GM18861 (cell line): ENCODE measurements around the gene OPTN.
"Not testable (repeated sequence)": the region's sequence is repeated elsewhere in the genome, so short reads cannot be mapped to it uniquely, and the experiment has no call there.

Experiments used
- ATAC-seq: cut with Tn5 transposase; IDR thresholded peaks from one replicate; pipeline ENCODE4 v1.9.1; 2021; ENCODE audit not compliant: unreplicated experiment

The OPTN gene

DNA sequence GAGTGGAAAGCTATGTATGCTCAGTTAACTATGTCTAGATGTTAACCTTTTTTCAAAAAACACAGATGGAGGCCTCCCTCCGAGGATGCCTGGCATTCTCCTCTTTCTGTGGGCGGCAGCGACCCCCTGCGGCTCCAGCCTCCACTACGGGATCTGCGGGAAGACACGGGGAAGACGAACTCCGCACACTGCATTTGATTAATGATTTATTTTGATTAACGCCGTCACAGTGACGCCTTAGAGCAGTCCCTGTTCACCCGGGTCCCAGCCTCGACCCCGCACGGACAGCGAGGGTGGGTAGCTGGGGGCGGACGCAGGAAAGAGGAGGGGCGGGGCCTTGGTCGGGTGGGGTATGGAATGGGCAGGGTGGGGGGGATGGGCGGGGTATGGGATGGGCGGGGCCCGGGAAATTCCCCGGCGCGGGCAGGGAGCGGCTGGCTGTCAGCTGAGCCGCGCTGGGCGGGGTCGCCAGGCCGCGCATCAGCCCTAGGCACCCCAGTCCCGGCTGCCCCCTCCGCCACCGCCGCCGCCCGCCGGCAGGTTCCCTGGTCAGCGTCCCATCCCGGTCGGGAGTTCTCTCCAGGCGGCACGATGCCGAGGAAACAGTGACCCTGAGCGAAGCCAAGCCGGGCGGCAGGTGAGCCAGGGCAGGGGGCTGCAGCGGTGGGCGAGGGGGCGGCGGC is at the start of gene OPTN:
Gene OPTN, plus strand, starts transcription at position 498 of the 683 bp plus-strand sequence. CDS start 8,960 bp downstream, outside the sequence.
- peak; percentile 45 for ATAC-seq

- ATAC-seq: no peak
These were observed 48.8 kb upstream of the OPTN start for GRCh38 chr10:13051126-13051694.

DNA sequence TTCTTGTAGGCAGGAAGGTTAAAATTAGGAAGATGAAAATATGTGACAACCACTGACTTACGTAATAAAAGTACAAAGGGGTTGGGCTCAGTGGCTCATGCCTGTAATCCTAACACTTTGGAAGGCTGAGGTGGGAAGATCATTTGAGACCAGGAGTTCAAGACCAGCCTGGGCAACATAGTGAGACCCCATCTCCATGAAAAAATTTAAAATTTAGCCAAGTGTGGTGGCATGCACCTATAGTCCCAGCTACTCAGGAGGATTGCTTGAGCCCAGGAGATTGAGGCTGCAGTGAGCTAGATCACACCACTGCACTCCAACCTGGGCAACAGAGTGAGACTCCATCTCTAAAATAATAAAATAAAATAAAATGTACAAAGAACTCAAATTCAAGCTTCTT is 46.8 kb upstream of the OPTN start:
- not testable (repeated sequence) for ATAC-seq

DNA sequence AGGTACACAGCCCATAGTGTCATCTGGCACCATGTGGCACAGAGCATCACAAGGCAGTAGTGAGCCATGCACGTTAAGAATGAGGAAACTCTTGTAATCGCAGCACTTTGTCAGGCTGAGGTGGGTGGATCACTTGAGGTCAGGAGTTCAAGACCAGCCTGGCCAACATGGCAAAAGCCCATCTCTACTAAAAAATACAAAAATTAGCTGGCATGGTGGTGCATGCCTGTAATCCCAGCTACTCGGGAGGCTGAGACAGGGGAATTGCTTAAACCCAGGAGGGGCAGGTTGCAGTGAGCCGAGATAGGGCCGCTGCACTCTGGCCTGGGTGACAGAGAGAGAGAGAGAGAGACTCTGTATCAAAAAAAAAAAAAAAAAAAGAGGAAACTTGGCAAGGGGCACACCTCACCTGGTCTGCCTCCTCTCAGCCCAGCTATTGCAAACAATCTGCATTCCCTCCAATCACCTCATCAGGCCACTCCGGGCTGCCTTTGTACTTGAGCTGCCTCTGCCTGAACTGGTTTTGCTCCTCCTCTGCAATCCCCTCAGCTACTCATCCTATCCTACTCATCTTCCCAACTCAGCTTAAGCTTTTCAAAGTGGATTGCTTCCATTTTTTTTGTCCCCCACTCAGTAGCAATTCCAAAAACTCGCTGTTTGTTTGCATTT is 46.0 kb upstream of the OPTN start:
- no peak for ATAC-seq

- ATAC-seq: no peak
These were observed 45.1 kb upstream of the OPTN start for GRCh38 chr10:13054844-13055243.

DNA sequence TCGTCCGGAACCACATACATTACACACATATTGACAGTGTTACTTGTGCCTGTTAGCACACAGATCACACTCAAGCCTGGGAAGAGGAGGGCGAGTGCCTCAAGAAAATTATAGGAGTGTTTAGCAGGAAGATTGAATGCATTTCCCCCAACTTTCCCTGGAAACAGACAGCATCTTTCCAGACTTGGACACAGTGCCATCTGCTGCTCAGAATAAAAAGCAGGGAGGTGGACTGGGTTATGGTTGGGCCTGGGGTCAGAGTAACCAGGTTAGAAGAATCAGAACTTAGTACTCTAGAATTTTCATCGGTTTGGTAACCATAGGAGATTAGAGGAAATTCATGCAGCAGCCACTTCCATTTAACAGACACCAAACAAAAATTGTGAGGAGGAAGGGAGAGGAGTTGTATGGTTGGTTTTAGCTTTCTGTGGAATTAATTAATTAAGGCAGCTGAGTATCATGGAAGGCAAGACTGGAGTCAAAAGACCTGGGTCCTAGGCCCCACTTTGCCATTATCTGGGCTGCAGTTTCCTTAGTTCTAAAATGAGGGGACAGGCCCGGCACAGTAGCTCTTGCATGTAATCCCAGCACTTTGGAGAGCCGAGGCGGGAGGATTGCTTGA is 43.4 kb upstream of the OPTN start:
- no peak for ATAC-seq

GRCh38 chr10:13062803-13063202 is 37.2 kb upstream of the OPTN start:
- ATAC-seq: no peak

- no peak for ATAC-seq
These were observed 33.4 kb upstream of the OPTN start for GRCh38 chr10:13066527-13066926.

DNA sequence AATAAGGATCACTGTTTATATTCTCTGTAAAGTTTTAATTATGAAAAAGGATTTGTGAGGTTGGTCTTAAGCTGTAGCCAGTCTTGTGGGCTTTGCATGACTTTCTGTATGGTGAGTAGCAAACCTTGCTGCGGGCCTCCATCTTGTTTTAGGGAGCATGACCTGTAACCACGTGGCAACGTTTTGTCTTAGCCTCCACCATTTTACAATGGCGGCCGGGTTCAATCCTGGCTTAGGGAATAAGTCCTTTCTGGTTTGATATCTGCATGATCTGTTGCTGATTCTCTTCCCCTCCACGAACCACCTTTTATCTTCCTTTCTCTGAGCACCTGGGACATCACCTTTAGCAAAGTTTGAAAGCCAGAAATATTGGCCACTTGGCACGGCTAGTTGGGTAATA is 32.5 kb upstream of the OPTN start:
- no peak for ATAC-seq

DNA sequence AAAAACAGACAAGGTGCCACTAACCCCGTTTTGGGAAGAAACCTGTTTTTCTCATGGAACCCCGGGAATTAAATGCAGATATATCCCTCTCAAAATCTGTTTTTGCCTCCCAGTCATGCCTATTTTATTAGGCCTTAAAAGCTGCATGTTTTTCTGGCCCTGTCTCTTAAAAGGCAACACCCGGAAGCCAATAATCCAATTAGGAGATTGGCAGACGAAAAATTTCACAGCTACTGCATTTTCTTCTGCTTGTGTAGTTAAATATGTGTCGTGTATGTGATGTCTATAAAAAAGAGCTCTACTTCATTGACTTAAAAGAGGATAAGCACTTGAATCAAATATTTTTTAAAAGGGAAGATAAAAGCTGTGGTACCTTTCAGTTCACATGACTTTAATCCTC is 31.9 kb upstream of the OPTN start:
- ATAC-seq: no peak

DNA sequence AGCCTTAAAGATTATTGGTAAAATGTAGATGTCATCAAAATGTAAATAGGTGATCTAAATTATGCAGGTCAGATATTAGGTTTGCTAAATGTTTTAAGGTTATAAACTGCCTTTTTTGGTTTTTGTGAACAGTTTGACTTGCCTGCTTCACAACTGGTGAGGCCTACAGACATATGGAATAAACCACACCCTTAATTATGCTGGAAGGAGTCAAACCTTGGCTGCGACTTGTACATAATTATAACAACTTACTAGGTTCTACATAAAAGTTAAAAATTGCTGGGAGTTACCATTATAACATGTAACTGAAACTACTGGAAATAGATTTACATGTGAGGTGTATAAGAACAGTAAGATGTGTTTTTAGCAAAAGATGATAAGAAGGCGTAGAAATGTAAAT is 31.5 kb upstream of the OPTN start:
- no peak for ATAC-seq

DNA sequence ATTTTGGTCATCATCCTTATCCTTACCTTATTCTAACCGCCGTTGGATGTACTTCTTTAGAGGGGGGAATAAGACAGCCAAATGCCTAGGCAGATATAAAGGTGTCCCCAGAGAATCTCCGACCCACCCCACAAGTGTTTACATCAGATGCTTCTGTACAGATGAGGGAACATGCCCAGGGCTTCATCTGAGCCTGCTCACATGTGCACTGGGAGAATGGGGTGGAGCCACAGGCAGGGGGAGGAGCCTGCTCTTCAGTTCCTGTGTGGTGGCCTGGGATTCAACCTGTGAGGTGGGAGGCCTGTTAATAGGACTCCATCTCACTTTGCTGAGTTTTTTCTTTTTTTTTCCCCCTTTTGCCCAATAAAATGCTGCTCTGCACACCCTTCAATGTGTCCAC is 27.6 kb upstream of the OPTN start:
- ATAC-seq: no peak

GRCh38 chr10:13074563-13075451 is 25.2 kb upstream of the OPTN start:
- ATAC-seq: no peak

- ATAC-seq: no peak
These were observed 20.8 kb upstream of the OPTN start for GRCh38 chr10:13078912-13079775.

DNA sequence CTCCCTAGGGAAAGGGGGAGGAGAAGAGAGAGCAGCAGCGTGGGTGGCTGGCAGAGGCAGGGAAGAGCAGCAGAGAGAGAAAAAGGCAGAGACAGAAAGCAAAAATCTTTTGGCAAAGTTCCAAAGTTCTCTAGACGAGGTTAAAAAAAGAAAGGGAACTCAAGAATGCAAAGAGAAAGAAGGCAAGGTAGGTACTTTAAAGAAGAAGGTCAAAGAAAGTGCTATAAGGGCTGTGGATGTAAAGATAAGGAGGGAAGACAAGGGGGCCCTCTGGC is 20.2 kb upstream of the OPTN start:
- ATAC-seq: no peak

GRCh38 chr10:13080643-13081042 is 19.3 kb upstream of the OPTN start:
- no peak for ATAC-seq

DNA sequence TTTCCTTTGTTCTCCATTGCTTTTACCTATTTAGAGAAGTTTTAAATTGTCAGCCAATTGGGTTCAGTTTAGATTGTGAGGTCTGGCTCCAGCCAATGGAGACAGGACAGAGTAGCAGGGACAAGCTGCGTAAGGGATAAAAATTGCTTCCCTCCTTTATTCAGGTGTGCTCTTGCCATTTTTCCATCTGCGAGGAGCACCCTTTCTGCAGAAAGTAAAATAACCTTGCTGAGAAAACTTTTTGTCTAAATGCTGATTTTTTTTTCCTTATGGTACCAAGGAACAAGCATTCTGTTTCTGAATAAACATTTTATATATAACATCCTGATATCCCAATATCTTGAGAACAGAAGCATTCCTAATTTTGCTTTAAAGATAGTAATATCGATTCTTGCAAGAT is 16.3 kb upstream of the OPTN start:
- not testable (repeated sequence) for ATAC-seq

DNA sequence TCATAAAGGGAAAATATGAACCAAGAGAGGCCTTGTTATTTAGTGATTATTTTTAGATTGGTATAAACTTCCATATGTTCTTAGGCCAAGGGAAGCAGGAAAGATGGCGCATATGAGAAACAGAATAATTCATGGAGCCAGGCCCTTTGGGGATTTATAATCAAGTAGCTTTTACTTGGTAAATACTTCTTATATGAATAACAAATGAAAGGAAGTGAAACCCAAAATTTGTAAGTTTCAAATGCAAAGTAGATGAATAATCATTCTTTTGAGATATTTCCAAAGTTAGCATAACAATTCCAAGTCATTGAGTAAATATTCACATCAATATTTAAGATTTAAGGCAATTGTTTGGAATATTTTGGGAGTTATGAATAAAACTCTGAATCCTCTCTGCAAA is 13.9 kb upstream of the OPTN start:
- ATAC-seq: no peak

DNA sequence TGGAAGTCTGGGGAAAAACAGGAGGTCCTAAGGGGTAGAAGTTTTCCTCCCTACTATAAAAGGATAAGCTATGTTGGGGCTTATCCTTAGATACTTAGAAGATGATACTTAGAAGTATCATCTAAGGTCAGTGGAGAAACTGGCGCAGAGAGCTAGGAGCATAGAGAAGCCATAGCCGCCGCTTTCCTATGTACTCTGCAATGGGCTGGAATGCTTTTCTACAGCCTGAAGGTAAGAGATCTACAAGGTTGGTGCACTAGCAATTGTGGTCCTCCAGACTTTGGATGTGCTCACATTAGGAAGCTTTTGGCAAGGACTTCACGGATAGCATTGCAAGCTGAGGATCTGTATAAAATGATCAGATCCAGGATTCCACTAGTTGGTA is 12.4 kb upstream of the OPTN start:
- no peak for ATAC-seq

- no peak for ATAC-seq
These were observed 11.9 kb upstream of the OPTN start for GRCh38 chr10:13087986-13088618.
